Mucosa of stomach (tissue), 1 donor: ENCODE data around the gene MOG.
"Not testable (repeated sequence)": the region's sequence is repeated elsewhere in the genome, so short reads cannot be mapped to it uniquely, and the experiment has no call there.

Experiments used
- H3K27me3 ChIP-seq: one replicate; pipeline ENCODE4 v1.7.0; 2013; ENCODE audit warnings: mild to moderate bottlenecking, low read length; ENCODE audit not compliant: control insufficient read depth, insufficient read depth
- H3K36me3 ChIP-seq: one replicate; pipeline ENCODE4 v1.7.0; 2013; ENCODE audit warnings: low read length; ENCODE audit not compliant: control insufficient read depth, insufficient read depth
- H3K4me1 ChIP-seq: one replicate; pipeline ENCODE4 v1.7.0; 2013; ENCODE audit warnings: mild to moderate bottlenecking, low read length; ENCODE audit not compliant: control insufficient read depth, insufficient read depth
- H3K4me3 ChIP-seq: one replicate; pipeline ENCODE4 v1.7.0; 2013; ENCODE audit warnings: low read length
- H3K9ac ChIP-seq: one replicate; pipeline ENCODE4 v1.7.0; 2013; ENCODE audit warnings: mild to moderate bottlenecking, low read length, moderate library complexity
- H3K9me3 ChIP-seq: one replicate; pipeline ENCODE4 v1.7.0; 2013; ENCODE audit warnings: mild to moderate bottlenecking, low read length, moderate library complexity; ENCODE audit not compliant: control insufficient read depth
- donor health status: Pancreatic carcinoma.

Gene MOG

DNA sequence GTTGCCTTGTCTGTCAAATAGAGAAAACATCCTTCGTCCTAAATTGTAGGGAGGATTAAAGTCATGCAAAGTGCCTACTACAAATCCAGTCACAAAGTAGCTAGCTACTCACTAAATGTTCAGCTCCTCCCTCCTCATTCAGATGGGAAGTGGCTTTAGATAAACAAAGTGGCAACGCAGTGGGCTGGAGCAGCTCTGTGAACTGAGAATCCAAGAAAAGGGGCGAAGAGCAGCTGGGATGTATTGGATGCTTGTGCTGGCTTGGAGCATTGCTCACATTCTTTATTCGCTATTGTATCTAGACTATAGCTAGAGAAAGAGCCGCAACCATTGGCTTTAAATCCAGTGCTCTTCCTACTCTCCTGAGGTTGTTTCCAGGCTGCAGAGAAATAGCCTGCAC lies 10.3 kb downstream of the MOG start:
- Histone ChIP-seq H3K27me3 (peaks cover 5% of the 10 kb centered on the region), H3K36me3 (no peaks in the 10 kb centered on the region), H3K4me1 (no peaks in the 10 kb centered on the region), H3K9ac (no peak overlapping the region), H3K4me3 (no peak overlapping the region), H3K9me3 (no peaks in the 10 kb centered on the region)

DNA sequence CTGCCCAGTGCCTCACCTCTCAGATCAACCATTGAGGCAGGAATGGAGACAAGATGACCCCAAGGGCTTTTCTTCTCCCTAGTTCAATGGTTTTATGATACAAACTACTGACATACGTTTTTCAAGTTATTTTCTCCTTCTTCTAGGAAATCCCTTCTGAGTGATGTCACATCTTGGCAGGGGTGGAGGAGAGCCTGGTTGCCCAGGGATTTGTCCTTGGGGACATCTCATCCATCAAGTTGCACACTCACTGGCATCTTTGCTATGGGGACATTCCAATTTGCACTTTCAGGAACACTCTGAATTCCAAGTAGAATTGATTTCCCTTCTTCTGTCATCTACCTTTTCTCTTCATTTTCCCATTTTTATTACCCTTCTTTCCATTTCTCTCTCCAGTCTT lies 14.1 kb downstream of the MOG start:
- H3K4me1 ChIP-seq: no peaks in the 10 kb centered on the region
- no peak overlapping the region for H3K4me3 ChIP-seq
- no peaks in the 10 kb centered on the region for H3K36me3 ChIP-seq
- no peaks in the 10 kb centered on the region for H3K9me3 ChIP-seq
- peaks cover 8% of the 10 kb centered on the region for H3K27me3 ChIP-seq
- H3K9ac ChIP-seq: no peak overlapping the region

DNA sequence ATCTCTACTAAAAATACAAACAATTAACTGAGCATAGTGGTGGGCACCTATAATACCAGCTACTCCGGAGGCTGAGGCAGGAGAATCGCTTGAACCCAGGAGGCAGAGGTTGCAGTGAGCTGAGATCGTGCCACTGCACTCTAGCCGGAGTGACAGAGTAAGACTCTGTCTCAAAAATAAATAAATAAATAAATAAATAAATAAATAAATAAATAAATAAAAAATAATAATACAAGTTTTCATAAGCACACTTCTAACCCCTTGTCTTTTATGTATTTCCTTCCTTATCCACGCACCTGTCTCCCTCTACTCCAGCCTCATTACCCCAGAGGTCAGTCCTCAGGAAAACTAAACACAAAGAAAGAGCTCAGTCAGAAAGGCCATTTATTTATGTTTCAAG lies 15.2 kb downstream of the MOG start:
- not testable (repeated sequence) for H3K9me3 ChIP-seq, H3K4me3 ChIP-seq, H3K36me3 ChIP-seq, H3K4me1 ChIP-seq, H3K9ac ChIP-seq, H3K27me3 ChIP-seq

DNA sequence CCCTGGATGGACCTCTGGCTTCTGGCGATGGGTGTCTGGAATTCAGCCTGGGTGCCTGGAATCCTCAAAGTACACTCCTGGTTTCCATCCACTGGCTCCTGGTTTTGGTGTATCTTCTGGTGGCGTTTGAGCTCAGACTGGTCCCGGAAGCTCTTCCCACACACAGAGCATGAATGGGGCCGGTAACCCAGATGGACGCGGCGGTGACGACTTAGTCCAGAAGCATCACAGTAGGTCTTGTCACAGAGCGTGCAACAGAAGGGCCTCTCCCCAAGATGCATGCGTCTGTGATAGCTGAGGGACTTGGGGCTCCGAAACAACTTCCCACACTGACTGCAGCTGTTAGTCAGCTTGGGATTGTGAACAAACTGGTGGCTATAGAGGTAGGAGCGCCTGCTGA lies 16.3 kb downstream of the MOG start:
- Histone ChIP-seq H3K9ac (no peak overlapping the region), H3K4me1 (no peaks in the 10 kb centered on the region), H3K4me3 (no peak overlapping the region), H3K27me3 (peaks cover 8% of the 10 kb centered on the region), H3K9me3 (no peaks in the 10 kb centered on the region), H3K36me3 (no peaks in the 10 kb centered on the region)

GRCh38 chr6:29674008-29674407 lies 17.1 kb downstream of the MOG start:
- Histone ChIP-seq H3K4me3 (no peak overlapping the region), H3K27me3 (peaks cover 8% of the 10 kb centered on the region), H3K4me1 (no peaks in the 10 kb centered on the region), H3K9me3 (no peaks in the 10 kb centered on the region), H3K36me3 (no peaks in the 10 kb centered on the region), H3K9ac (no peak overlapping the region)

DNA sequence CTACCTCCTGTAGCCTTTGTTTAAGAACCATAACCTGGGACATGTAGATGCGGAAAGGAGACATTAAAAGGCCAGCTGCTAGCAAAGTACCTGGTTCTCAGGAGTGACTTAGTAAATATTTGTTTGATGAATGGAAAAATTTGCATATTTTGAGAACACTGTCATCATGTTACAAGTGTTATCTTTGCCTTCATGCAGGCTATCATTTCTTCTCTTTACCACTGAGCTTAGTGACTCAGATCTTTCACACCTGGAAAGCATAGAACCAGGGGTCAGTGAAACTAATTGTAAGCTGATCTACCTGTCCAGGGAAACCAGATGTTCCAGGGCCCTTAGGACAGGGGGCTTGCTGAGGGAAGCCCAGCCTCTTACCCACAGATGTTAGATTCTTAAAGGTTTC lies 18.7 kb downstream of the MOG start:
- Histone ChIP-seq H3K27me3 (peaks cover 13% of the 10 kb centered on the region), H3K4me1 (no peaks in the 10 kb centered on the region), H3K4me3 (no peak overlapping the region), H3K9me3 (no peaks in the 10 kb centered on the region), H3K9ac (no peak overlapping the region), H3K36me3 (no peaks in the 10 kb centered on the region)

DNA sequence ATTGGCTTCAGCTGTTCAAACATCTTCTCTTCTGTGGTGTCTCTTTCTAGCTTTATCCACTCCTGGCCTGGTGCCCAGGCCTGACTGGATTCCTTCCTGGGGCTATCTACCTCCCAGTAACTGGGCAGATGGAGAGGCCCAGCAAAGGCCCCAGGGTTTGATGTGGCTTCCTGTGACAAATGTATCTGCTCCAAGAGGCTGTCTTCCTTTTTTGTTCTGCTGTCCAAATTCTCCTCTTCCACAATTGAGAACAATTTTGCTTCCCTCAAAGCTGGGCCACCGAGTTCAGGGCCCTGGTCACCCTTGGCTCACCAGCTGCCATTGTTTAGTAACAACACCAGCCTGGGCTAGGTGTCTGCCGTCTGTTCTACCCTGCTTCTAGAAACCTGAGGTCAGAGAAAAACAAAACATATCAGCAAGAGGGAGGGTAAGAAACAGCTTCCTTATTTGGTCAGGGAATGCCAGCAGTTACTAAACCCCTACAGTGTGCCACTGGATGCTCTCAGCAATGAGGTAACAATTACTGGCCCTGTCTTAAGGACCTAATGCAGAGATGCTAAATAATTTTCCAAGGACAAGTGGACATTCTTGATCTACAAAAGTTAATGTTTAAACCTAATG lies 20.2 kb downstream of the MOG start:
- H3K9me3 ChIP-seq: no peaks in the 10 kb centered on the region
- H3K4me1 ChIP-seq: no peaks in the 10 kb centered on the region
- H3K36me3 ChIP-seq: no peaks in the 10 kb centered on the region
- no peak overlapping the region for H3K9ac ChIP-seq
- H3K27me3 ChIP-seq: peaks cover 16% of the 10 kb centered on the region
- no peak overlapping the region for H3K4me3 ChIP-seq

GRCh38 chr6:29678114-29678513 lies 21.2 kb downstream of the MOG start:
- H3K36me3 ChIP-seq: no peaks in the 10 kb centered on the region
- peaks cover 8% of the 10 kb centered on the region for H3K27me3 ChIP-seq
- no peaks in the 10 kb centered on the region for H3K4me1 ChIP-seq
- H3K4me3 ChIP-seq: no peak overlapping the region
- H3K9ac ChIP-seq: no peak overlapping the region
- no peaks in the 10 kb centered on the region for H3K9me3 ChIP-seq

DNA sequence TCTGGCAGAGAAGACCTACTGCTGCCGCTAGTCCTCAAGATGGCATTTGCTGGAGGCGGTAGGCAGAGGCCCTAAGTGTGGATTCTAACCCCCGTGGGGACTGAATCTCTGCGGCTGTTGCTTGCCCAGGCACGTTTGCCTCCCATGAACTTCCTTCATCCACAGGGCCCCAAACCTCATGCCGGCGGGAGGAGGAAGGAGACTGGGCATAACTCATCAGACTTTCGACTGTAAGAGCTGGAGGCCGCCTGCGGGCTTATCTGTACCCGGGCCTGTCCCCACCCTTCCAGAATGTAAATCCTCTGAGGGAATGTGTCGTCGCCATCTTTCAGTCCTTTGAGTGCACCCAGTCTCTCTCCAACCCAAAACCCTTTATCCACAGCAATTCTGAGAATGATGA lies 23.1 kb downstream of the MOG start:
- H3K27me3 ChIP-seq: peaks cover 12% of the 10 kb centered on the region
- no peaks in the 10 kb centered on the region for H3K9me3 ChIP-seq
- H3K36me3 ChIP-seq: no peaks in the 10 kb centered on the region
- no peak overlapping the region for H3K9ac ChIP-seq
- no peaks in the 10 kb centered on the region for H3K4me1 ChIP-seq
- H3K4me3 ChIP-seq: no peak overlapping the region

GRCh38 chr6:29680416-29680815 lies 23.5 kb downstream of the MOG start:
- Histone ChIP-seq H3K9me3 (no peaks in the 10 kb centered on the region), H3K4me1 (no peaks in the 10 kb centered on the region), H3K27me3 (peaks cover 12% of the 10 kb centered on the region), H3K36me3 (no peaks in the 10 kb centered on the region), H3K4me3 (no peak overlapping the region), H3K9ac (no peak overlapping the region)

DNA sequence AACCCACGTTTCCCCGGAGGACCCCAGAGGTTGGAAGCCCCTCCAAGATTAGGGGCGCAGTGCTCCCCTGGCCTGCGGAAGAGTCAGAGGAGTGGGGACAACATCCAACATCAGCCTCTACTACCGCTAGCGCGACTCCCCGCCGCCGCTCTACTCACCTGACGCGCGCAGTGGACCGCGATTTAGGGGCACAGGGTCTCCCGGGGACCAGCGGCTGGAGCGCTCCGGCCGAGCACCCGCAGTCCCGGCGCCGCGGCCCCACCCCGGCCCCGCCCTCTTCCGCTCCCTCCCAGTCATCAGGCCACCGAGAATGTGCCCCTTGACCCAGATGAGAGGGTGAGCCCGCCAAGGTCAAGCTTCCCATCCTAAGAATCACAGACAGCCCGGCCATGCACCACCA lies 24.0 kb downstream of the MOG start, which contains the start of gene ZFP57:
Gene ZFP57, minus strand, starts transcription at position 249 of the 400 bp plus-strand sequence. CDS start 4,149 bp downstream, outside the sequence.
- Histone ChIP-seq H3K27me3 (peaks cover 12% of the 10 kb centered on the region), H3K4me3 (no peak within 1 kb of the TSS), H3K4me1 (no peaks in the 10 kb centered on the region), H3K36me3 (no peaks in the 10 kb centered on the region), H3K9me3 (no peaks in the 10 kb centered on the region), H3K9ac (no peak within 1 kb of the TSS)

- Histone ChIP-seq H3K27me3 (peaks cover 12% of the 10 kb centered on the region), H3K36me3 (no peaks in the 10 kb centered on the region), H3K9ac (no peak overlapping the region), H3K4me3 (no peak overlapping the region), H3K9me3 (no peaks in the 10 kb centered on the region), H3K4me1 (no peaks in the 10 kb centered on the region)
These were observed 24.9 kb downstream of the MOG start for GRCh38 chr6:29681811-29682210.
